HG03159 (cell line): Measurements from ENCODE around the gene ZNF606.
A peak's percentile ranks its signal among the peaks of the same experiment; 100 is the strongest.

Source experiments
- ATAC-seq: cut with Tn5 transposase; IDR thresholded peaks from one replicate; pipeline ENCODE4 v1.9.1; 2021; ENCODE audit warnings: mild to moderate bottlenecking, moderate library complexity; ENCODE audit not compliant: unreplicated experiment

Gene ZNF606

DNA sequence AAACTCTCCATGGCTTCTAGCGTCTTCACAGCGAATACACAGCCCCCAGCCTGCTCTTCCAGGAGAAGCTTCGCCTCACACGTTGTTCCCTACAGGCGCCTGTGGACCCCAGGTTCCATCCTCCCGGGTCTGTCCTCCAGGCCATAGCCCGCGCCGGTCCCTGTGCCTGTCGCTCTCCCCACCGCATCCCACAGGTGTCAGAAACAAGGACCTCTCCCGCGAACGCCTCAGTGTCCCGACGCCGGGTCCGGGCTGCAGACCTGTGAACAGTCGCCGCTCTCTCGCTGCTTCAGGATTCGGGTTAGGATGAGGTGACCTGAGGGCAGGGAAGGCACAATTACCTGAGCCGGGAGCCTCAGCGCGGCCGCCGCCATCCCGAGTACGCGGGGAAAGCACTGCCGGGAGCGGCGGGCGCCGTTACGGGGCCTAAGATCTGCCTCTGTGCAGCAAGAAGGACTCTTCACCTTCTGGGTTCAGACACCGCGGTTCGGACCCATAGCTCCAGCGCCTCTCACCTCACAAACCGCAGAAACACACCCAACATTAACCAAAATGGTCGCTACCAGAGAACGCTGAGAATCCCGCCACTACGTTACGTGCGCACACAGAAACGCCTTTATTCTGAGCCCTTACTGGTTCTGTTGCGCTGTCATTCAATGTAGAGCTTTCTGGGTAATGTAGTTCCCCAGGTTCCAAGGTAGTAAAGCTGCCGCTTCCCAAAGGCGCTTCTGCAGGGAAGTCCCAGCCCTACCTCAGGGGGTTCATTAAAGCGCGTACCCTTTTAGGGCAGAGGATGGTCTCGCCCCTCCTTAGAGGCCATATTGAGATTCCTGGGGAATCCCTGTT lies 67.6 kb downstream of the ZNF606 start, which contains the start of gene ZNF418:
ZNF418 (minus strand) TSS at position 583 of the 846 bp plus-strand sequence. CDS start 1,580 bp downstream, outside the sequence.
- peak; percentile 79 for ATAC-seq

DNA sequence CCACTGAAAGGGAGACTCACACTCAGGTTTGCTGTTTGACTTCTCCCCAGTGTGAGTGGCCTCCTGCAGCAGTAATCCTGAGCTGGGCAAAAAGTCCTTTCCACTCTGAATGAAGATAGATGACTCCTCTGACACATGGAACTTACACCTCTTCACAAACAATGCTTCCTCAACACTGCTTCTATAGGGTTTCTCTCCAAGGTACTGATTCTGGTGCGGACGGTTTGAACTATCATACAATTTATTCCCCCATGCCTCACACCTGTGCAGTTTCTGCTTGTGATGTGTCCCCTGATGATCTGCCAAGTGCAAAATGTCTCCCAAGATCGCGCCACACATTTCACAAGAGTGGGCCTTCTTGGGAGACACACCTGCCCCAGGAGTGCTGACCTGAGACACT lies 75.0 kb downstream of the ZNF606 start:
- no peak for ATAC-seq
